CD4-positive, alpha-beta memory T cell (primary cell): ENCODE data around the gene PHETA2. TPM values are rescaled to one million over a fixed set of nuclear protein-coding genes. Genes with fewer than 3 reads are reported as not detected.

Experiments
- CTCF ChIA-PET: fragments of 350-600 bp; sonication (Branson Sonifier 250); formaldehyde crosslinking; loops from one replicate; lab custom pipeline; 2021; ENCODE audit warnings: inconsistent platforms; ENCODE audit not compliant: partially characterized antibody; lab: Charles Lee
- POLR2A ChIA-PET: fragments of 350-600 bp; sonication (Branson Sonifier 250); formaldehyde crosslinking; loops from one replicate; lab custom pipeline; 2021; ENCODE audit not compliant: partially characterized antibody; lab: Charles Lee
- DNase-seq, 5 donors: peaks; one replicate each; pipeline versions ENCODE4 v3.0.0 to v3.0.0-alpha.2; 2020 to 2022; ENCODE audit warnings: mixed read lengths in 1 of 5
- H3K27ac ChIP-seq: one replicate; pipeline ENCODE4 v1.7.0; 2013; ENCODE audit warnings: low read depth, low read length
- H3K27me3 ChIP-seq: 2 replicates; pipeline ENCODE4 v1.7.0; 2013; ENCODE audit warnings: mild to moderate bottlenecking, low read length, moderate library complexity; ENCODE audit not compliant: insufficient read depth
- H3K36me3 ChIP-seq: 2 replicates; pipeline ENCODE4 v1.7.0; 2013; ENCODE audit warnings: mild to moderate bottlenecking, low read length, moderate library complexity; ENCODE audit not compliant: insufficient read depth
- H3K4me1 ChIP-seq: 2 replicates; pipeline ENCODE4 v1.7.0; 2013; ENCODE audit warnings: mild to moderate bottlenecking, low read length, moderate library complexity; ENCODE audit not compliant: insufficient read depth
- H3K4me3 ChIP-seq, 2 donors: one replicate each; pipeline ENCODE4 v1.7.0; 2013; ENCODE audit warnings: low read length in 2 of 2, mild to moderate bottlenecking in 1 of 2
- H3K9me3 ChIP-seq, 2 donors: one replicate each; pipeline ENCODE4 v1.7.0; 2013; ENCODE audit warnings: low read length in 2 of 2, control low read depth in 1 of 2; ENCODE audit not compliant: control insufficient read depth in 1 of 2
- H3K27ac Mint-ChIP-seq, 7 donors: one replicate each; pipeline ENCODE4 v1.8.0; 2020 to 2021; ENCODE audit warnings: mixed read lengths in 7 of 7, mild to moderate bottlenecking in 6 of 7, inconsistent platforms in 3 of 7, moderate library complexity in 3 of 7
- H3K27me3 Mint-ChIP-seq, 2 donors: one replicate each; pipeline ENCODE4 v1.8.0; 2020 to 2021; ENCODE audit warnings: mixed read lengths in 2 of 2
- H3K36me3 Mint-ChIP-seq, 2 donors: one replicate each; pipeline ENCODE4 v1.8.0; 2020 to 2021; ENCODE audit warnings: mixed read lengths in 2 of 2, inconsistent platforms in 1 of 2, mild to moderate bottlenecking in 1 of 2
- H3K4me1 Mint-ChIP-seq, 4 donors: one replicate each; pipeline ENCODE4 v1.8.0; 2020 to 2021; ENCODE audit warnings: mixed read lengths in 4 of 4, mild to moderate bottlenecking in 1 of 4
- H3K4me3 Mint-ChIP-seq, 8 donors: one replicate each; pipeline ENCODE4 v1.8.0; 2020 to 2021; ENCODE audit warnings: mixed read lengths in 8 of 8, mild to moderate bottlenecking in 7 of 8, moderate library complexity in 6 of 8, inconsistent platforms in 3 of 8
- H3K9me3 Mint-ChIP-seq, 8 donors: one replicate each; pipeline ENCODE4 v1.8.0; 2020 to 2021; ENCODE audit warnings: mixed read lengths in 8 of 8, mild to moderate bottlenecking in 5 of 8, inconsistent platforms in 3 of 8, moderate library complexity in 1 of 8
- intact Hi-C: fragments of 100-400 bp; cut with micrococcal nuclease; formaldehyde crosslinking; loops from one replicate; pipeline ENCODE4 v1.15.1; 2023
- polyA plus RNA-seq, 2 donors: library from polyadenylated mRNA; unstranded; fragments of 300-500 nt; fragmentation: Illumina TruSeq; gene quantifications; one replicate each; pipeline ENCODE4 v1.2.3, GENCODE V29; 2021
- total RNA-seq, 2 experiments: library from RNA; stranded (reverse); gene quantifications; one replicate each; pipeline ENCODE4 v1.2.3, GENCODE V29; 2021

Gene PHETA2
- total and polyA plus RNA-seq, 4 experiments from 2014 or later = 0.69 to 1.9 (median 1.7) TPM

- no peaks in the 10 kb centered on the region for H3K27me3 ChIP-seq
- H3K4me1 ChIP-seq = no peaks in the 10 kb centered on the region
- H3K27ac Mint-ChIP-seq = peak overlapping the region in 1 of 7 donors; percentile 47
- H3K4me3 Mint-ChIP-seq = no peak overlapping the region
- H3K36me3 Mint-ChIP-seq = peaks cover under 1 to 5% of the 10 kb centered on the region in 2 donors
- intact Hi-C loops = no loop called here
- no peak for DNase-seq
- no peak overlapping the region for H3K4me3 ChIP-seq
- peaks cover 0 to 18% (median 16%) of the 10 kb centered on the region in 8 donors for H3K9me3 Mint-ChIP-seq
- peaks cover 0 to 1% (median 0%) of the 10 kb centered on the region in 4 donors for H3K4me1 Mint-ChIP-seq
- peaks cover 0 to 7% of the 10 kb centered on the region in 2 donors for H3K9me3 ChIP-seq
- no peaks in the 10 kb centered on the region for H3K27me3 Mint-ChIP-seq
- CTCF ChIA-PET = interaction anchor here (0.7 to 1.4 kb wide), 2 partner anchors 260 to 403 kb away, joined by 3 read pairs; no protein-coding TSS in a partner anchor
- POLR2A ChIA-PET = no interaction called here
- no peak overlapping the region for H3K27ac ChIP-seq
- no peaks in the 10 kb centered on the region for H3K36me3 ChIP-seq
Observed at GRCh38 chr22:42041784-42042183, 32.3 kb upstream of the PHETA2 start.

GRCh38 chr22:42050641-42051180, 23.3 kb upstream of the PHETA2 start:
- no peak for DNase-seq
- Mint-ChIP-seq H3K36me3 (no peaks in the 10 kb centered on the region), H3K9me3 (no peaks in the 10 kb centered on the region), H3K27ac (no peak overlapping the region), H3K4me3 (no peak overlapping the region), H3K4me1 (no peaks in the 10 kb centered on the region), H3K27me3 (no peaks in the 10 kb centered on the region)
- no peak overlapping the region for H3K27ac ChIP-seq
- ChIA-PET CTCF (no interaction called here), POLR2A (no interaction called here)
- no peaks in the 10 kb centered on the region for H3K9me3 ChIP-seq
- no peaks in the 10 kb centered on the region for H3K27me3 ChIP-seq
- no peaks in the 10 kb centered on the region for H3K36me3 ChIP-seq
- intact Hi-C loops = no loop called here
- H3K4me1 ChIP-seq = no peaks in the 10 kb centered on the region
- H3K4me3 ChIP-seq = no peak overlapping the region

GRCh38 chr22:42052765-42053164, 21.3 kb upstream of the PHETA2 start:
- peaks cover 0 to 15% (median 9%) of the 10 kb centered on the region in 8 donors for H3K9me3 Mint-ChIP-seq
- H3K36me3 ChIP-seq = no peaks in the 10 kb centered on the region
- no peak overlapping the region for H3K27ac ChIP-seq
- DNase-seq = no peak
- H3K27me3 Mint-ChIP-seq = no peaks in the 10 kb centered on the region
- H3K9me3 ChIP-seq = peaks cover 0 to 3% of the 10 kb centered on the region in 2 donors
- CTCF ChIA-PET = no interaction called here
- no peak overlapping the region for H3K4me3 Mint-ChIP-seq
- H3K36me3 Mint-ChIP-seq = peaks cover 8 to 9% of the 10 kb centered on the region in 2 donors
- no peaks in the 10 kb centered on the region for H3K4me1 Mint-ChIP-seq
- H3K4me3 ChIP-seq = no peak overlapping the region
- no peaks in the 10 kb centered on the region for H3K4me1 ChIP-seq
- H3K27me3 ChIP-seq = no peaks in the 10 kb centered on the region
- POLR2A ChIA-PET = no interaction called here
- H3K27ac Mint-ChIP-seq = peak overlapping the region in 1 of 7 donors; percentile 69
- intact Hi-C loops = no loop called here

GRCh38 chr22:42056757-42057511, 17.1 kb upstream of the PHETA2 start:
- no peak overlapping the region for H3K4me3 Mint-ChIP-seq
- no peak overlapping the region for H3K27ac ChIP-seq
- H3K27ac Mint-ChIP-seq = no peak overlapping the region
- DNase-seq = no peak
- peaks cover 26 to 41% of the 10 kb centered on the region in 2 donors for H3K36me3 Mint-ChIP-seq
- no peaks in the 10 kb centered on the region for H3K27me3 ChIP-seq
- no peaks in the 10 kb centered on the region for H3K4me1 Mint-ChIP-seq
- H3K4me1 ChIP-seq = no peaks in the 10 kb centered on the region
- POLR2A ChIA-PET = no interaction called here
- H3K9me3 Mint-ChIP-seq = peaks cover 0 to 17% (median 11%) of the 10 kb centered on the region in 8 donors
- intact Hi-C loops = no loop called here
- no peak overlapping the region for H3K4me3 ChIP-seq
- CTCF ChIA-PET = no interaction called here
- peaks cover 0 to 3% of the 10 kb centered on the region in 2 donors for H3K9me3 ChIP-seq
- H3K36me3 ChIP-seq = peaks cover 25% of the 10 kb centered on the region
- H3K27me3 Mint-ChIP-seq = no peaks in the 10 kb centered on the region

GRCh38 chr22:42060489-42060888, 13.6 kb upstream of the PHETA2 start:
- peaks cover 49 to 62% of the 10 kb centered on the region in 2 donors for H3K36me3 Mint-ChIP-seq

GRCh38 chr22:42061041-42061440, 13.0 kb upstream of the PHETA2 start:
- DNase-seq = no peak
- peak overlapping the region in 1 of 7 donors; percentile 4 for H3K27ac Mint-ChIP-seq
- Histone ChIP-seq H3K4me1 (no peaks in the 10 kb centered on the region), H3K27ac (no peak overlapping the region), H3K36me3 (peaks cover 38% of the 10 kb centered on the region), H3K27me3 (no peaks in the 10 kb centered on the region), H3K9me3 (peaks cover 0 to 3% of the 10 kb centered on the region in 2 donors), H3K4me3 (no peak overlapping the region)
- no peaks in the 10 kb centered on the region for H3K27me3 Mint-ChIP-seq
- H3K36me3 Mint-ChIP-seq = peaks cover 52 to 62% of the 10 kb centered on the region in 2 donors
- POLR2A ChIA-PET = interaction anchor here (0.9 to 1.2 kb wide), 2 partner anchors 9 to 18 kb away, joined by 3 to 4 read pairs; partner anchors contain the start of gene SMDT1
- CTCF ChIA-PET = interaction anchor here (0.8 kb wide), 1 partner anchor 569 kb away, joined by 3 read pairs; no protein-coding TSS in a partner anchor
- H3K9me3 Mint-ChIP-seq = peaks cover 0 to 16% (median 11%) of the 10 kb centered on the region in 8 donors
- H3K4me1 Mint-ChIP-seq = peaks cover 0 to 2% (median 0%) of the 10 kb centered on the region in 4 donors
- H3K4me3 Mint-ChIP-seq = no peak overlapping the region
- intact Hi-C loops = no loop called here

More at GRCh38 chr22:42060489-42060888, 13.6 kb upstream of the PHETA2 start:
- H3K27ac ChIP-seq = no peak overlapping the region
- H3K27me3 ChIP-seq = no peaks in the 10 kb centered on the region
- peaks cover 37% of the 10 kb centered on the region for H3K36me3 ChIP-seq
- no peaks in the 10 kb centered on the region for H3K4me1 ChIP-seq
- H3K4me3 ChIP-seq = no peak overlapping the region
- Mint-ChIP-seq H3K27ac (no peak overlapping the region), H3K9me3 (peaks cover 0 to 17% (median 11%) of the 10 kb centered on the region in 8 donors), H3K27me3 (no peaks in the 10 kb centered on the region), H3K4me1 (peaks cover 0 to 2% (median 0%) of the 10 kb centered on the region in 4 donors), H3K4me3 (no peak overlapping the region)
- CTCF ChIA-PET = no interaction called here
- no peak for DNase-seq
- intact Hi-C loops = no loop called here
- peaks cover 0 to 3% of the 10 kb centered on the region in 2 donors for H3K9me3 ChIP-seq
- POLR2A ChIA-PET = interaction anchor here (0.9 to 1.2 kb wide), 2 partner anchors 9 to 19 kb away, joined by 3 to 4 read pairs; partner anchors contain the start of gene SMDT1
